LNCaP clone FGC (cell line): ENCODE data around the gene GPR158.

ENCODE experiments used
- DNase-seq: peaks from one replicate; pipeline ENCODE4 v3.0.0-alpha.2; 2011; ENCODE audit warnings: low read depth
- H3K4me3 ChIP-seq: 2 replicates; pipeline ENCODE4 v1.5.1; 2011; ENCODE audit warnings: mild to moderate bottlenecking, low read depth, low read length, control low read depth
- CTCF ChIP-seq: IDR thresholded peaks from 2 replicates; pipeline ENCODE4 v1.5.1; 2012; ENCODE audit warnings: mild to moderate bottlenecking; ENCODE audit not compliant: control insufficient read depth, insufficient read depth; ENCODE audit errors: extremely low read depth

Gene GPR158

GRCh38 chr10:25425776-25426175, 251.0 kb downstream of the GPR158 start:
- TF ChIP-seq CTCF = no peak
- no peak overlapping the region for H3K4me3 ChIP-seq
- no peak for DNase-seq

GRCh38 chr10:25436431-25436830, 261.6 kb downstream of the GPR158 start:
- no peak for TF ChIP-seq CTCF
- H3K4me3 ChIP-seq = no peak overlapping the region
- DNase-seq = no peak

- no peak for DNase-seq
- H3K4me3 ChIP-seq = no peak overlapping the region
- no peak for TF ChIP-seq CTCF
Measured at GRCh38 chr10:25441270-25441669, 266.5 kb downstream of the GPR158 start.

GRCh38 chr10:25444266-25444665, 269.5 kb downstream of the GPR158 start:
- no peak for DNase-seq
- no peak for TF ChIP-seq CTCF
- H3K4me3 ChIP-seq = no peak overlapping the region

- no peak for DNase-seq
- TF ChIP-seq CTCF = no peak
- no peak overlapping the region for H3K4me3 ChIP-seq
Measured at GRCh38 chr10:25451401-25451800, 276.6 kb downstream of the GPR158 start.

- DNase-seq = no peak
- H3K4me3 ChIP-seq = no peak overlapping the region
- no peak for TF ChIP-seq CTCF
Measured at GRCh38 chr10:25453619-25454018, 278.8 kb downstream of the GPR158 start.

- no peak for TF ChIP-seq CTCF
Measured at GRCh38 chr10:25455980-25456567, 281.3 kb downstream of the GPR158 start.

More at GRCh38 chr10:25455980-25456567, 281.3 kb downstream of the GPR158 start:
- no peak overlapping the region for H3K4me3 ChIP-seq
- DNase-seq = no peak
